ENCODE data around the gene NTSR1. TPM values are rescaled to one million over a fixed set of nuclear protein-coding genes. Genes with fewer than 3 reads are reported as not detected.

The NTSR1 gene
- polyA plus RNA-seq, 1 experiment, result 0.09 TPM

- ChIA-PET CTCF (interaction anchor here (1.4 to 2.2 kb wide), 4 partner anchors 37 to 148 kb away, joined by 4 to 10 read pairs (median 8); no protein-coding TSS in a partner anchor), POLR2A (no interaction called here)
- TF ChIP-seq, protein P1, sequence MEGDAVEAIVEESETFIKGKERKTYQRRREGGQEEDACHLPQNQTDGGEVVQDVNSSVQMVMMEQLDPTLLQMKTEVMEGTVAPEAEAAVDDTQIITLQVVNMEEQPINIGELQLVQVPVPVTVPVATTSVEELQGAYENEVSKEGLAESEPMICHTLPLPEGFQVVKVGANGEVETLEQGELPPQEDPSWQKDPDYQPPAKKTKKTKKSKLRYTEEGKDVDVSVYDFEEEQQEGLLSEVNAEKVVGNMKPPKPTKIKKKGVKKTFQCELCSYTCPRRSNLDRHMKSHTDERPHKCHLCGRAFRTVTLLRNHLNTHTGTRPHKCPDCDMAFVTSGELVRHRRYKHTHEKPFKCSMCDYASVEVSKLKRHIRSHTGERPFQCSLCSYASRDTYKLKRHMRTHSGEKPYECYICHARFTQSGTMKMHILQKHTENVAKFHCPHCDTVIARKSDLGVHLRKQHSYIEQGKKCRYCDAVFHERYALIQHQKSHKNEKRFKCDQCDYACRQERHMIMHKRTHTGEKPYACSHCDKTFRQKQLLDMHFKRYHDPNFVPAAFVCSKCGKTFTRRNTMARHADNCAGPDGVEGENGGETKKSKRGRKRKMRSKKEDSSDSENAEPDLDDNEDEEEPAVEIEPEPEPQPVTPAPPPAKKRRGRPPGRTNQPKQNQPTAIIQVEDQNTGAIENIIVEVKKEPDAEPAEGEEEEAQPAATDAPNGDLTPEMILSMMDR (IDR thresholded peaks at IDR 0.05; ENCODE audit: low read depth, low read length), result no peak
- H3K4me3 ChIP-seq (ENCODE audit: low read depth, low read length), result no peak overlapping the region
- no peak for DNase-seq (ENCODE audit: low read depth, low spot score)
- H3K27ac ChIP-seq (ENCODE audit: low read depth, low read length), result no peak overlapping the region
- no peaks in the 10 kb centered on the region; the same call in 1 of the 2 replicates for H3K9me3 ChIP-seq (ENCODE audit: control insufficient read depth, insufficient read depth, low read length)
- H3K27me3 ChIP-seq (ENCODE audit: control insufficient read depth, insufficient read depth, low read length), result no peaks in the 10 kb centered on the region
Observed at GRCh38 chr20:62809530-62810428, 101.1 kb downstream of the NTSR1 start.

DNA sequence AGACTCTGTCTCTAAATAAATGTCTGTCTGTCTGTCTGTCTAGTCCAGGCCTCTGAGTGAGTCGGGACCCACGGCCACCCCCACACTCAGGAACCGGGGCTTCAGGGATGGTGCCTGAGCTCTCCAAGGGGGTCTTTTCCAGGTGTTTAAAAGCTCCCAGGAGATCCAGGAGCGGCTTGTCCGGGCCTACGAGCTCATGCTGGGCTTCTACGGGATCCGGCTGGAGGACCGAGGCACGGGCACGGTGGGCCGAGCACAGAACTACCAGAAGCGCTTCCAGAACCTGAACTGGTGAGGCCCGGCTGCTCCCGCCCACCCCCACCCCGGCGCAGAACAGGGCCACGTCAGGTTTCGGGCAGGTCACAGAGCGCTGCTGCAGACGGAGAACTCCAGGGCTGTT, 102.7 kb downstream of the NTSR1 start:
- ChIA-PET CTCF (no interaction called here), POLR2A (no interaction called here)
- no peaks in the 10 kb centered on the region; the same call in 1 of the 2 replicates for H3K9me3 ChIP-seq (ENCODE audit: control insufficient read depth, insufficient read depth, low read length)
- no peak for DNase-seq (ENCODE audit: low read depth, low spot score)
- H3K27me3 ChIP-seq (ENCODE audit: control insufficient read depth, insufficient read depth, low read length), result peaks cover 8% of the 10 kb centered on the region
- no peak overlapping the region for H3K4me3 ChIP-seq (ENCODE audit: low read depth, low read length)
- TF ChIP-seq, protein P1 (IDR thresholded peaks at IDR 0.05; ENCODE audit: low read depth, low read length), result no peak
- no peak overlapping the region for H3K27ac ChIP-seq (ENCODE audit: low read depth, low read length)

DNA sequence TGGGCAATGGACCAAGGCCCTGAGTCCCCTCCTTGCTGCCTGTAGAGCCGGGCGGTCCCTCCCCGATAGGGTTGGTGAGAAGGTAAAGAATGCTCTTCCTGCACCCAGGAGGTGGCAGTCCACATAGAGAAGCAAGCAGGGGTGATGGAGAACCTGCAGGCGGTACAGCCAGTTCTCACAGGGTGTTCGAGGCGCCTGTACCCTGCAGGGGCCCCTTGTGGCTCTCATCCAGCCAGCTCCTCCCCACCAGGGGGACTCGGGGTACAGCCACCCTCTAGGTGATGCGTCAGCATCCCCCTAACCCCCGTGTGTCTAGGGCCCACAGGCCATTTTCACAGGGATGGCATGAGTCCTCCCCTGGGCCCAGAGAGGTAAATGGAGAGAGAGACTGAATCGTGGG, 103.1 kb downstream of the NTSR1 start:
- TF ChIP-seq, protein P1 (IDR thresholded peaks at IDR 0.05; ENCODE audit: low read depth, low read length), result no peak
- peaks cover 11% of the 10 kb centered on the region for H3K27me3 ChIP-seq (ENCODE audit: control insufficient read depth, insufficient read depth, low read length)
- CTCF ChIA-PET, result no interaction called here
- H3K27ac ChIP-seq (ENCODE audit: low read depth, low read length), result no peak overlapping the region
- no peak overlapping the region for H3K4me3 ChIP-seq (ENCODE audit: low read depth, low read length)
- H3K9me3 ChIP-seq (ENCODE audit: control insufficient read depth, insufficient read depth, low read length), result no peaks in the 10 kb centered on the region; the same call in 1 of the 2 replicates
- DNase-seq (ENCODE audit: low read depth, low spot score), result no peak
- POLR2A ChIA-PET, result no interaction called here

Other genes with a start within 250 kb of the NTSR1 start
- not detected in 2 replicates for gene GATA5, start 232.8 kb upstream of the NTSR1 start, polyA plus RNA-seq (2011; rRNA removed)
- gene SLCO4A1, start 66.3 kb upstream of the NTSR1 start, polyA plus RNA-seq (2011; rRNA removed), result 0.09 and 0.14 TPM in 2 replicates
- 13.4 and 14.4 TPM in 2 replicates for gene MRGBP, start 87.6 kb downstream of the NTSR1 start, polyA plus RNA-seq (2011; rRNA removed)
- 19.7 and 21.7 TPM in 2 replicates for gene OGFR, start 96.0 kb downstream of the NTSR1 start, polyA plus RNA-seq (2011; rRNA removed)
- gene COL9A3, start 108.2 kb downstream of the NTSR1 start, polyA plus RNA-seq (2011; rRNA removed), result 0.69 and 0.98 TPM in 2 replicates
- gene TCFL5, start 153.0 kb downstream of the NTSR1 start, polyA plus RNA-seq (2011; rRNA removed), result 8.7 and 9.9 TPM in 2 replicates
- gene DIDO1, start 217.7 kb downstream of the NTSR1 start, polyA plus RNA-seq (2011; rRNA removed), result 22.1 and 25.9 TPM in 2 replicates
- 24.3 and 24.4 TPM in 2 replicates for gene GID8, start 229.3 kb downstream of the NTSR1 start, polyA plus RNA-seq (2011; rRNA removed)
- gene SLC17A9, start 243.9 kb downstream of the NTSR1 start, polyA plus RNA-seq (2011; rRNA removed), result 2.2 TPM in 2 replicates

Measured in AG04450 (cell line).